Measurements from ENCODE around the gene EBPL.

GRCh38 chr13:49664606-49665005 is 26.7 kb downstream of the EBPL start:
- TF ChIP-seq PYGO2 (tag; IDR thresholded peaks at IDR 0.05), result no peak
- TF ChIP-seq ZNF274 (IDR thresholded peaks at IDR 0.05; ENCODE audit: borderline replicate concordance, low read depth, low read length), result no peak
- TF ChIP-seq ZNF766 (CRISPR knock-in tag; conservative IDR thresholded peaks at IDR 0.05), result no peak
- TF ChIP-seq NCOA2 (IDR thresholded peaks at IDR 0.05; ENCODE audit: partially characterized antibody in 2 of 2), result no peak
- no peak for TF ChIP-seq POU5F1 (IDR thresholded peaks at IDR 0.05; ENCODE audit: borderline replicate concordance, low read depth, low read length, partially characterized antibody)
- no peak for TF ChIP-seq POLR2AphosphoS2 (IDR thresholded peaks at IDR 0.05; ENCODE audit: low read length)
- TF ChIP-seq CHD4 (IDR thresholded peaks at IDR 0.05; ENCODE audit: insufficient read depth, insufficient replicate concordance, low read depth, low read length, poor library complexity, severe bottlenecking), result no peak
- TF ChIP-seq RAD21 (CRISPR knock-in tag; conservative IDR thresholded peaks at IDR 0.05 in 1 of 2, IDR thresholded peaks at IDR 0.05 in 1 of 2), result no peak
- no peak for TF ChIP-seq HINFP (tag; conservative IDR thresholded peaks at IDR 0.05; ENCODE audit: low read depth)
- TF ChIP-seq HMG20B (CRISPR knock-in tag; IDR thresholded peaks at IDR 0.05), result no peak
